Vagina (tissue), 2 donors: Measurements from ENCODE around the gene SPON2. TPM values are rescaled to one million over a fixed set of nuclear protein-coding genes. Genes with fewer than 3 reads are reported as not detected.

Source experiments
- DNase-seq, 2 donors: peaks; one replicate each; pipeline ENCODE4 v3.0.0-alpha.2; 2017; ENCODE audit errors: extremely low spot score in 2 of 2
- H3K27ac ChIP-seq: fragments of 200-600 bp; sonication (generic); one replicate; pipeline ENCODE4 v1.5.1; 2019
- H3K27me3 ChIP-seq: fragments of 200-600 bp; sonication (generic); one replicate; pipeline ENCODE4 v1.5.1; 2019
- H3K36me3 ChIP-seq, 2 donors: fragments of 200-600 bp; sonication (generic); one replicate each; pipeline ENCODE4 v1.5.1; 2017 to 2019
- H3K4me1 ChIP-seq: fragments of 200-600 bp; sonication (generic); one replicate; pipeline ENCODE4 v1.5.1; 2019
- H3K4me3 ChIP-seq, 2 donors: fragments of 200-600 bp; sonication (generic); 1 replicate in 1 of 2; 2 replicates in 1 of 2; pipeline ENCODE4 v1.5.1; 2016 to 2019
- H3K9me3 ChIP-seq: fragments of 200-600 bp; sonication (generic); one replicate; pipeline ENCODE4 v1.5.1; 2019
- CTCF ChIP-seq, 3 experiments: fragments of 450-650 bp in 2 of 3; fragments of 200-600 bp in 1 of 3; sonication (generic) in 1 of 3; IDR thresholded peaks; one replicate each; pipeline ENCODE4 v1.5.1; 2017 to 2019; ENCODE audit warnings: antibody characterized with exemption in 3 of 3, mild to moderate bottlenecking in 2 of 3, moderate library complexity in 2 of 3
- POLR2A ChIP-seq, 2 donors: fragments of 450-650 bp; IDR thresholded peaks; one replicate each; pipeline ENCODE4 v1.6.1; 2017; ENCODE audit warnings: antibody characterized with exemption in 2 of 2, mild to moderate bottlenecking in 2 of 2, moderate library complexity in 2 of 2
- POLR2AphosphoS5 ChIP-seq, 2 donors: sonication (generic); formaldehyde crosslinking; IDR thresholded peaks; one replicate each; pipeline ENCODE4 v1.9.0; 2017; ENCODE audit warnings: antibody characterized with exemption in 2 of 2, mild to moderate bottlenecking in 2 of 2, low read depth in 1 of 2; ENCODE audit not compliant: insufficient read depth in 1 of 2
- intact Hi-C: fragments of 100-400 bp; cut with DNase I; formaldehyde crosslinking; loops from one replicate; pipeline ENCODE4 v1.15.1; 2023
- total RNA-seq: library from RNA; depleted of rRNA; stranded (reverse); fragments of >200 nt; gene quantifications from one replicate; pipeline ENCODE4 v1.2.3, GENCODE V29; 2016

SPON2 gene
- total RNA-seq, 1 donor from 2014 or later = 72.2 TPM

GRCh38 chr4:1208970-1209704 lies 36.8 kb upstream of the SPON2 start:
- H3K9me3 ChIP-seq = no peaks in the 10 kb centered on the region
- peak overlapping the region; percentile 83 for H3K27ac ChIP-seq
- TF ChIP-seq CTCF (IDR thresholded peaks at IDR 0.05) = no peak
- TF ChIP-seq POLR2AphosphoS5 (IDR thresholded peaks at IDR 0.05; ENCODE audit: insufficient read depth in 1 of 2, low read depth in 1 of 2) = peak in 1 of 2 donors; percentile 45
- no peak for TF ChIP-seq POLR2A (IDR thresholded peaks at IDR 0.05)
- DNase-seq = no peak
- peaks cover 99% of the 10 kb centered on the region for H3K4me1 ChIP-seq
- peaks cover 0 to 20% of the 10 kb centered on the region in 2 donors for H3K36me3 ChIP-seq
- peak overlapping the region in 1 of 2 donors; percentile 27 for H3K4me3 ChIP-seq
- intact Hi-C loops = loop anchor here (5.0 kb wide), 2 partner anchors 37 to 38 kb away; partner anchors contain the start of genes CTBP1 and SPON2
- H3K27me3 ChIP-seq = no peaks in the 10 kb centered on the region

GRCh38 chr4:1208266-1208961 lies 36.0 kb upstream of the SPON2 start:
- Histone ChIP-seq H3K27ac (peak overlapping the region; percentile 83), H3K4me3 (peak overlapping the region in 1 of 2 donors; percentile 27), H3K27me3 (no peaks in the 10 kb centered on the region), H3K36me3 (peaks cover 0 to 12% of the 10 kb centered on the region in 2 donors), H3K4me1 (peaks cover 99% of the 10 kb centered on the region), H3K9me3 (no peaks in the 10 kb centered on the region)
- no peak for DNase-seq
- intact Hi-C loops = loop anchor here (5.0 kb wide), 2 partner anchors 36 to 39 kb away; partner anchors contain the start of genes CTBP1 and SPON2
- TF ChIP-seq POLR2A (IDR thresholded peaks at IDR 0.05) (no peak), POLR2AphosphoS5 (IDR thresholded peaks at IDR 0.05; ENCODE audit: insufficient read depth in 1 of 2, low read depth in 1 of 2) (peak in 1 of 2 donors; percentile 8), CTCF (IDR thresholded peaks at IDR 0.05) (no peak)

GRCh38 chr4:1207603-1208265 lies 35.4 kb upstream of the SPON2 start:
- DNase-seq = no peak
- Histone ChIP-seq H3K36me3 (peaks cover 0 to 7% of the 10 kb centered on the region in 2 donors), H3K27me3 (no peaks in the 10 kb centered on the region), H3K4me1 (peaks cover 99% of the 10 kb centered on the region), H3K4me3 (peak overlapping the region in 1 of 2 donors; percentile 27), H3K27ac (peak overlapping the region; percentile 83), H3K9me3 (no peaks in the 10 kb centered on the region)
- TF ChIP-seq POLR2AphosphoS5 (IDR thresholded peaks at IDR 0.05; ENCODE audit: insufficient read depth in 1 of 2, low read depth in 1 of 2) (peak in 1 of 2 donors; percentile 72), CTCF (IDR thresholded peaks at IDR 0.05) (no peak)
- intact Hi-C loops = loop anchor here (5.0 kb wide), 2 partner anchors 35 to 40 kb away; partner anchors contain the start of genes CTBP1 and SPON2

GRCh38 chr4:1207157-1207470 lies 34.7 kb upstream of the SPON2 start:
- Histone ChIP-seq H3K4me1 (peaks cover 99% of the 10 kb centered on the region), H3K4me3 (no peak overlapping the region), H3K27ac (peak overlapping the region; percentile 83), H3K36me3 (peaks cover 0 to under 1% of the 10 kb centered on the region in 2 donors), H3K27me3 (no peaks in the 10 kb centered on the region), H3K9me3 (no peaks in the 10 kb centered on the region)
- TF ChIP-seq POLR2AphosphoS5 (IDR thresholded peaks at IDR 0.05; ENCODE audit: insufficient read depth in 1 of 2, low read depth in 1 of 2) (no peak), POLR2A (IDR thresholded peaks at IDR 0.05) (no peak), CTCF (IDR thresholded peaks at IDR 0.05) (no peak)
- intact Hi-C loops = loop anchor here (5.0 kb wide), 2 partner anchors 35 to 40 kb away; partner anchors contain the start of genes CTBP1 and SPON2
- DNase-seq = no peak
